GM23338 (cell line): Measurements from ENCODE around the gene DSG4. TPM values are rescaled to one million over a fixed set of nuclear protein-coding genes. Genes with fewer than 3 reads are reported as not detected.

ENCODE experiments used
- ATAC-seq: fragments of 200-7000 bp; cut with Tn5 transposase; 3 replicates; pipeline ENCODE4 v1.9.1; 2020
- DNase-seq: peaks from one replicate; pipeline ENCODE4 v3.0.0-alpha.2; 2015; ENCODE audit warnings: low spot score
- H2AFZ ChIP-seq: fragments of 200-600 bp; sonication (generic); 2 replicates; pipeline ENCODE4 v1.8.0; 2016; ENCODE audit warnings: antibody characterized with exemption, mild to moderate bottlenecking, moderate library complexity
- H3F3A ChIP-seq: fragments of 200-600 bp; sonication (generic); replicated peaks from 2 replicates; pipeline ENCODE4 v1.8.0; 2017; ENCODE audit warnings: antibody characterized with exemption, mixed run types, low read depth
- H3K27ac ChIP-seq: fragments of 200-600 bp; sonication (generic); 2 replicates; pipeline ENCODE4 v1.6.1; 2016; ENCODE audit warnings: low read depth
- H3K27me3 ChIP-seq: fragments of 200-600 bp; sonication (generic); 2 replicates; pipeline ENCODE4 v1.8.0; 2016; ENCODE audit warnings: mild to moderate bottlenecking, mixed run types, moderate library complexity; ENCODE audit not compliant: insufficient read depth
- H3K36me3 ChIP-seq: fragments of 200-600 bp; sonication (generic); 2 replicates; pipeline ENCODE4 v1.8.0; 2016; ENCODE audit warnings: mild to moderate bottlenecking; ENCODE audit not compliant: insufficient read depth
- H3K4me1 ChIP-seq: fragments of 200-600 bp; sonication (generic); 2 replicates; pipeline ENCODE4 v1.8.0; 2016; ENCODE audit warnings: mild to moderate bottlenecking, moderate library complexity; ENCODE audit not compliant: insufficient read depth
- H3K4me2 ChIP-seq: fragments of 200-600 bp; sonication (generic); 2 replicates; pipeline ENCODE4 v1.7.1; 2017; ENCODE audit warnings: mixed run types
- H3K4me3 ChIP-seq: fragments of 200-600 bp; sonication (generic); 2 replicates; pipeline ENCODE4 v1.6.1; 2016; ENCODE audit warnings: mixed run types
- H3K79me2 ChIP-seq: fragments of 200-600 bp; sonication (generic); replicated peaks from 2 replicates; pipeline ENCODE4 v1.8.0; 2017; ENCODE audit warnings: mild to moderate bottlenecking; ENCODE audit not compliant: insufficient read depth
- H3K9me2 ChIP-seq: fragments of 200-600 bp; sonication (generic); 2 replicates; pipeline ENCODE4 v1.8.0; 2017; ENCODE audit not compliant: insufficient read depth
- H4K20me1 ChIP-seq: fragments of 200-600 bp; sonication (generic); replicated peaks from 2 replicates; pipeline ENCODE4 v1.8.0; 2017; ENCODE audit warnings: mild to moderate bottlenecking; ENCODE audit not compliant: insufficient read depth
- H3K27ac Mint-ChIP-seq: 2 replicates; pipeline ENCODE4 v1.8.0; 2020; ENCODE audit warnings: inconsistent platforms, mild to moderate bottlenecking, moderate library complexity, mixed read lengths
- H3K27me3 Mint-ChIP-seq: 3 replicates; pipeline ENCODE4 v1.8.0; 2022; ENCODE audit warnings: low read depth, mild to moderate bottlenecking, moderate library complexity, mixed read lengths, inconsistent platforms; ENCODE audit not compliant: insufficient read depth, poor library complexity
- H3K36me3 Mint-ChIP-seq: 3 replicates; pipeline ENCODE4 v1.8.0; 2021; ENCODE audit warnings: low read depth, mild to moderate bottlenecking, inconsistent platforms, moderate library complexity, mixed read lengths
- H3K4me1 Mint-ChIP-seq: 3 replicates; pipeline ENCODE4 v1.8.0; 2020; ENCODE audit warnings: mild to moderate bottlenecking, inconsistent platforms, mixed read lengths
- H3K4me3 Mint-ChIP-seq: 3 replicates; pipeline ENCODE4 v1.8.0; 2021; ENCODE audit warnings: moderate library complexity, mild to moderate bottlenecking, inconsistent platforms, mixed read lengths
- H3K9me3 Mint-ChIP-seq: 3 replicates; pipeline ENCODE4 v1.8.0; 2020; ENCODE audit warnings: moderate library complexity, mild to moderate bottlenecking, inconsistent platforms, mixed read lengths
- CREB1 ChIP-seq: fragments of 250-450 bp; sonication (Bioruptor Pico); IDR thresholded peaks from 2 replicates; pipeline ENCODE4 v1.5.0; 2020; ENCODE audit warnings: low read depth, mild to moderate bottlenecking, moderate library complexity
- EZH2 ChIP-seq: fragments of 200-600 bp; sonication (generic); IDR thresholded peaks from one replicate; pipeline ENCODE4 v1.8.0; 2017; ENCODE audit warnings: antibody characterized with exemption, mild to moderate bottlenecking, low read depth; ENCODE audit not compliant: unreplicated experiment
- EZH2phosphoT487 ChIP-seq: fragments of 200-600 bp; sonication (generic); IDR thresholded peaks from one replicate; pipeline ENCODE4 v1.8.1; 2018; ENCODE audit warnings: antibody characterized with exemption; ENCODE audit not compliant: unreplicated experiment
- JUNB ChIP-seq: IDR thresholded peaks from one replicate; pipeline ENCODE4 v1.6.1; 2016; ENCODE audit warnings: antibody characterized with exemption; ENCODE audit not compliant: unreplicated experiment
- NANOG ChIP-seq: IDR thresholded peaks from 2 replicates; pipeline ENCODE4 v1.6.1; 2016; ENCODE audit warnings: antibody characterized with exemption, borderline replicate concordance
- POLR2AphosphoS5 ChIP-seq: IDR thresholded peaks from 2 replicates; pipeline ENCODE4 v1.6.1; 2016; ENCODE audit warnings: antibody characterized with exemption, low read depth
- STAT1 ChIP-seq: IDR thresholded peaks from one replicate; pipeline ENCODE4 v1.6.1; 2016; ENCODE audit warnings: antibody characterized with exemption; ENCODE audit not compliant: unreplicated experiment
- ZNF114 ChIP-seq: fragments of 250-450 bp; sonication (Bioruptor Pico); IDR thresholded peaks from 2 replicates; pipeline ENCODE4 v1.5.0; 2020; ENCODE audit warnings: mild to moderate bottlenecking, moderate library complexity
- ZNF331 ChIP-seq: fragments of 250-450 bp; sonication (Bioruptor Pico); IDR thresholded peaks from 2 replicates; pipeline ENCODE4 v1.5.0; 2020; ENCODE audit warnings: low read depth, mild to moderate bottlenecking, moderate library complexity
- polyA plus RNA-seq: library from polyadenylated mRNA; unstranded; fragments of >200 nt; fragmentation: Nextera tagmentation; extraction: Ambion mirVana; gene quantifications from 2 replicates; pipeline ENCODE4 v1.2.1, GENCODE V29; 2016
- total RNA-seq: library from RNA; depleted of rRNA; stranded (reverse); fragments of >200 nt; shearing (Covaris generic); gene quantifications from 2 replicates; pipeline ENCODE4 v1.2.3, GENCODE V29; 2014
- TF ChIP-seq, protein P1 (sequence below): IDR thresholded peaks from 2 replicates; pipeline ENCODE4 v1.6.1; 2016; ENCODE audit warnings: antibody characterized with exemption
- TF ChIP-seq, protein P2 (sequence below): fragments of 250-450 bp; sonication (Bioruptor Pico); IDR thresholded peaks from 2 replicates; pipeline ENCODE4 v1.5.0; 2020; ENCODE audit warnings: mild to moderate bottlenecking, moderate library complexity

Gene DSG4
- total and polyA plus RNA-seq, 2 experiments from 2014 or later: not detected

DNA sequence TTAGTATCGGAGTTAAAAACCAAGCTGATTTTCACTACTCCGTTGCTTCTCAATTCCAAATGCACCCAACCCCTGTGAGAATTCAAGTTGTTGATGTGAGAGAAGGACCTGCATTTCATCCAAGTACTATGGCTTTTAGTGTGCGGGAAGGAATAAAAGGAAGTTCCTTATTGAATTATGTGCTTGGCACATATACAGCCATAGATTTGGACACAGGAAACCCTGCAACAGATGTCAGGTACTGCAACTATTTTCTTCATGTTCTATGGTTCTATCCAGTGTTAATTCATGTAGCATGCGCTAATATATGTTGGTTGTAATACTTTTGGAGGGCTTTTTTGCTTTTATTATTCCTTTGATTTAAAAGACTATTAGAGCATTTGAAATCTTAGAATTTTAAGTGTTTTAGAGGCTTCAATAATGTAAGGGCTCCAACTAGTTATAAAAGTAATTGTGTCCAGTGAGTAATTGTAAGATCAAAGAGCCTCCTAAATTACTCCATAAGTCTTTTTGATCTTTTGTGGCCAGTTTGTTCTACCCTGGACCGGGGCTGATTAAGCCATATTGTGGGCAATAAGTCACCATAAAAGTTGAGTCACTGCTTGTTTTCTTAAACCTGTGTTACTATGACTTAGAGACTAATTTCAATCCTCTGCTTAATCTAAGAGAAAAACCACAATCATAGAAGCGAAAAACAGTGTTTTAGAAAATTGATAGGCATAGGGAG is 22.9 kb downstream of the DSG4 start:
- TF ChIP-seq CREB1 (CRISPR knock-in tag) (no peak), JUNB (no peak), EZH2 (no peak), NANOG (no peak), EZH2phosphoT487 (no peak), POLR2AphosphoS5 (no peak), ZNF114 (CRISPR knock-in tag) (no peak), STAT1 (no peak), ZNF331 (no peak)
- TF ChIP-seq, protein P1, sequence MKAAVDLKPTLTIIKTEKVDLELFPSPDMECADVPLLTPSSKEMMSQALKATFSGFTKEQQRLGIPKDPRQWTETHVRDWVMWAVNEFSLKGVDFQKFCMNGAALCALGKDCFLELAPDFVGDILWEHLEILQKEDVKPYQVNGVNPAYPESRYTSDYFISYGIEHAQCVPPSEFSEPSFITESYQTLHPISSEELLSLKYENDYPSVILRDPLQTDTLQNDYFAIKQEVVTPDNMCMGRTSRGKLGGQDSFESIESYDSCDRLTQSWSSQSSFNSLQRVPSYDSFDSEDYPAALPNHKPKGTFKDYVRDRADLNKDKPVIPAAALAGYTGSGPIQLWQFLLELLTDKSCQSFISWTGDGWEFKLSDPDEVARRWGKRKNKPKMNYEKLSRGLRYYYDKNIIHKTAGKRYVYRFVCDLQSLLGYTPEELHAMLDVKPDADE: no peak
- TF ChIP-seq, protein P2, sequence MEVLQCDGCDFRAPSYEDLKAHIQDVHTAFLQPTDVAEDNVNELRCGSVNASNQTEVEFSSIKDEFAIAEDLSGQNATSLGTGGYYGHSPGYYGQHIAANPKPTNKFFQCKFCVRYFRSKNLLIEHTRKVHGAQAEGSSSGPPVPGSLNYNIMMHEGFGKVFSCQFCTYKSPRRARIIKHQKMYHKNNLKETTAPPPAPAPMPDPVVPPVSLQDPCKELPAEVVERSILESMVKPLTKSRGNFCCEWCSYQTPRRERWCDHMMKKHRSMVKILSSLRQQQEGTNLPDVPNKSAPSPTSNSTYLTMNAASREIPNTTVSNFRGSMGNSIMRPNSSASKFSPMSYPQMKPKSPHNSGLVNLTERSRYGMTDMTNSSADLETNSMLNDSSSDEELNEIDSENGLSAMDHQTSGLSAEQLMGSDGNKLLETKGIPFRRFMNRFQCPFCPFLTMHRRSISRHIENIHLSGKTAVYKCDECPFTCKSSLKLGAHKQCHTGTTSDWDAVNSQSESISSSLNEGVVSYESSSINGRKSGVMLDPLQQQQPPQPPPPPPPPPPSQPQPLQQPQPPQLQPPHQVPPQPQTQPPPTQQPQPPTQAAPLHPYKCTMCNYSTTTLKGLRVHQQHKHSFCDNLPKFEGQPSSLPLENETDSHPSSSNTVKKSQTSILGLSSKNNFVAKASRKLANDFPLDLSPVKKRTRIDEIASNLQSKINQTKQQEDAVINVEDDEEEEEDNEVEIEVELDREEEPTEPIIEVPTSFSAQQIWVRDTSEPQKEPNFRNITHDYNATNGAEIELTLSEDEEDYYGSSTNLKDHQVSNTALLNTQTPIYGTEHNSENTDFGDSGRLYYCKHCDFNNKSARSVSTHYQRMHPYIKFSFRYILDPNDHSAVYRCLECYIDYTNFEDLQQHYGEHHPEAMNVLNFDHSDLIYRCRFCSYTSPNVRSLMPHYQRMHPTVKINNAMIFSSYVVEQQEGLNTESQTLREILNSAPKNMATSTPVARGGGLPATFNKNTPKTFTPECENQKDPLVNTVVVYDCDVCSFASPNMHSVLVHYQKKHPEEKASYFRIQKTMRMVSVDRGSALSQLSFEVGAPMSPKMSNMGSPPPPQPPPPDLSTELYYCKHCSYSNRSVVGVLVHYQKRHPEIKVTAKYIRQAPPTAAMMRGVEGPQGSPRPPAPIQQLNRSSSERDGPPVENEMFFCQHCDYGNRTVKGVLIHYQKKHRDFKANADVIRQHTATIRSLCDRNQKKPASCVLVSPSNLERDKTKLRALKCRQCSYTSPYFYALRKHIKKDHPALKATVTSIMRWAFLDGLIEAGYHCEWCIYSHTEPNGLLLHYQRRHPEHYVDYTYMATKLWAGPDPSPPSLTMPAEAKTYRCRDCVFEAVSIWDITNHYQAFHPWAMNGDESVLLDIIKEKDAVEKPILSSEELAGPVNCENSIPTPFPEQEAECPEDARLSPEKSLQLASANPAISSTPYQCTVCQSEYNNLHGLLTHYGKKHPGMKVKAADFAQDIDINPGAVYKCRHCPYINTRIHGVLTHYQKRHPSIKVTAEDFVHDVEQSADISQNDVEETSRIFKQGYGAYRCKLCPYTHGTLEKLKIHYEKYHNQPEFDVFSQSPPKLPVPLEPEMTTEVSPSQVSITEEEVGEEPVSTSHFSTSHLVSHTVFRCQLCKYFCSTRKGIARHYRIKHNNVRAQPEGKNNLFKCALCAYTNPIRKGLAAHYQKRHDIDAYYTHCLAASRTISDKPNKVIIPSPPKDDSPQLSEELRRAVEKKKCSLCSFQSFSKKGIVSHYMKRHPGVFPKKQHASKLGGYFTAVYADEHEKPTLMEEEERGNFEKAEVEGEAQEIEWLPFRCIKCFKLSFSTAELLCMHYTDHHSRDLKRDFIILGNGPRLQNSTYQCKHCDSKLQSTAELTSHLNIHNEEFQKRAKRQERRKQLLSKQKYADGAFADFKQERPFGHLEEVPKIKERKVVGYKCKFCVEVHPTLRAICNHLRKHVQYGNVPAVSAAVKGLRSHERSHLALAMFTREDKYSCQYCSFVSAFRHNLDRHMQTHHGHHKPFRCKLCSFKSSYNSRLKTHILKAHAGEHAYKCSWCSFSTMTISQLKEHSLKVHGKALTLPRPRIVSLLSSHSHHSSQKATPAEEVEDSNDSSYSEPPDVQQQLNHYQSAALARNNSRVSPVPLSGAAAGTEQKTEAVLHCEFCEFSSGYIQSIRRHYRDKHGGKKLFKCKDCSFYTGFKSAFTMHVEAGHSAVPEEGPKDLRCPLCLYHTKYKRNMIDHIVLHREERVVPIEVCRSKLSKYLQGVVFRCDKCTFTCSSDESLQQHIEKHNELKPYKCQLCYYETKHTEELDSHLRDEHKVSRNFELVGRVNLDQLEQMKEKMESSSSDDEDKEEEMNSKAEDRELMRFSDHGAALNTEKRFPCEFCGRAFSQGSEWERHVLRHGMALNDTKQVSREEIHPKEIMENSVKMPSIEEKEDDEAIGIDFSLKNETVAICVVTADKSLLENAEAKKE: no peak
- Histone ChIP-seq H3K4me1 (no peaks in the 10 kb centered on the region), H3K9me2 (no peaks in the 10 kb centered on the region), H3K4me2 (no peak overlapping the region), H3K4me3 (no peak overlapping the region), H3K27me3 (no peaks in the 10 kb centered on the region), H3K27ac (no peak overlapping the region), H3K79me2 (no peaks in the 10 kb centered on the region), H2AFZ (no peak overlapping the region), H3K36me3 (no peaks in the 10 kb centered on the region), H3F3A (no peaks in the 10 kb centered on the region), H4K20me1 (no peaks in the 10 kb centered on the region)
- DNase-seq: no peak
- H3K4me3 Mint-ChIP-seq: no peak overlapping the region
- no peaks in the 10 kb centered on the region for H3K9me3 Mint-ChIP-seq
- H3K36me3 Mint-ChIP-seq: no peaks in the 10 kb centered on the region
- no peak for ATAC-seq
- no peak overlapping the region for H3K27ac Mint-ChIP-seq
- no peaks in the 10 kb centered on the region for H3K27me3 Mint-ChIP-seq
- no peaks in the 10 kb centered on the region for H3K4me1 Mint-ChIP-seq
